Calu3 (cell line): ENCODE results near the gene GGNBP2. TPM values are rescaled to one million over a fixed set of nuclear protein-coding genes. Genes with fewer than 3 reads are reported as not detected.

ENCODE experiments used
- BruUV-seq: library from RNA; stranded (reverse); fragments of 400-500 nt; replicated peaks from 2 replicates; lab custom pipeline; 2021; lab: Mats Ljungman, UMichigan
- CTCF ChIA-PET: fragments of 300-600 bp; sonication (Branson Sonifier 250); formaldehyde crosslinking; loops from one replicate; lab custom pipeline; 2022; ENCODE audit warnings: antibody characterized with exemption; lab: Charles Lee
- DNase-seq: peaks from one replicate; pipeline ENCODE4 v3.0.0; 2022
- H3K27ac Mint-ChIP-seq: one replicate; pipeline ENCODE4 v1.8.0; 2022; ENCODE audit warnings: mixed read lengths; ENCODE audit not compliant: unreplicated experiment
- H3K27me3 Mint-ChIP-seq: one replicate; pipeline ENCODE4 v1.8.0; 2022; ENCODE audit warnings: mixed read lengths; ENCODE audit not compliant: unreplicated experiment
- H3K36me3 Mint-ChIP-seq: one replicate; pipeline ENCODE4 v1.8.0; 2022; ENCODE audit warnings: mild to moderate bottlenecking, moderate library complexity, mixed read lengths; ENCODE audit not compliant: insufficient read depth, unreplicated experiment
- H3K4me1 Mint-ChIP-seq: one replicate; pipeline ENCODE4 v1.8.0; 2022; ENCODE audit warnings: mild to moderate bottlenecking, low read depth, mixed read lengths; ENCODE audit not compliant: unreplicated experiment
- H3K4me3 Mint-ChIP-seq: one replicate; pipeline ENCODE4 v1.8.0; 2022; ENCODE audit warnings: mild to moderate bottlenecking, low read depth, moderate library complexity, mixed read lengths; ENCODE audit not compliant: unreplicated experiment
- H3K9me3 Mint-ChIP-seq: one replicate; pipeline ENCODE4 v1.8.0; 2022; ENCODE audit warnings: low read depth, mixed read lengths; ENCODE audit not compliant: unreplicated experiment
- CTCF ChIP-seq: fragments of 200-600 bp; IDR thresholded peaks from one replicate; pipeline ENCODE4 v1.8.0; 2022; ENCODE audit warnings: antibody characterized with exemption; ENCODE audit not compliant: unreplicated experiment
- intact Hi-C: fragments of 100-400 bp; cut with micrococcal nuclease; formaldehyde crosslinking; loops from one replicate; pipeline ENCODE4 v1.10.0; 2022; ENCODE audit not compliant: unreplicated experiment
- total RNA-seq: library from RNA; stranded (reverse); gene quantifications from 2 replicates; pipeline ENCODE4 v1.2.3, GENCODE V29; 2022

Gene GGNBP2
- total RNA-seq, 1 experiment from 2014 or later: 266 TPM

GRCh38 chr17:36542755-36543154, 2.0 kb upstream of the GGNBP2 start:
- Mint-ChIP-seq H3K4me3 (peak overlapping the region; percentile 97), H3K27ac (no peak overlapping the region), H3K4me1 (peaks cover 8% of the 10 kb centered on the region), H3K27me3 (no peaks in the 10 kb centered on the region), H3K36me3 (peaks cover 68% of the 10 kb centered on the region), H3K9me3 (no peaks in the 10 kb centered on the region)
- BruUV-seq: no TSS peak
- no peak for TF ChIP-seq CTCF
- CTCF ChIA-PET: interaction anchor here (0.8 to 1.7 kb wide), 2 partner anchors 10 to 60 kb away, joined by 3 to 5 read pairs; no protein-coding TSS in a partner anchor
- intact Hi-C loops: no loop called here
- DNase-seq: no peak

GRCh38 chr17:36544044-36544306, 744 bp upstream of the GGNBP2 start:
- H3K9me3 Mint-ChIP-seq: no peaks in the 10 kb centered on the region
- H3K27ac Mint-ChIP-seq: peak overlapping the region; percentile 95
- H3K4me3 Mint-ChIP-seq: peak overlapping the region; percentile 97
- CTCF ChIA-PET: interaction anchor here (0.5 to 4.3 kb wide), 4 partner anchors 9 to 545 kb away, joined by 3 to 58 read pairs (median 28); partner anchors contain the start of genes MRM1, MYO19 and PIGW
- intact Hi-C loops: loop anchor here (1.0 kb wide), 1 partner anchor 8 kb away; no protein-coding TSS in a partner anchor
- peaks cover 80% of the 10 kb centered on the region for H3K36me3 Mint-ChIP-seq
- peaks cover 20% of the 10 kb centered on the region for H3K4me1 Mint-ChIP-seq
- no peak for DNase-seq
- H3K27me3 Mint-ChIP-seq: no peaks in the 10 kb centered on the region
- TF ChIP-seq CTCF: no peak
- no TSS peak for BruUV-seq

DNA sequence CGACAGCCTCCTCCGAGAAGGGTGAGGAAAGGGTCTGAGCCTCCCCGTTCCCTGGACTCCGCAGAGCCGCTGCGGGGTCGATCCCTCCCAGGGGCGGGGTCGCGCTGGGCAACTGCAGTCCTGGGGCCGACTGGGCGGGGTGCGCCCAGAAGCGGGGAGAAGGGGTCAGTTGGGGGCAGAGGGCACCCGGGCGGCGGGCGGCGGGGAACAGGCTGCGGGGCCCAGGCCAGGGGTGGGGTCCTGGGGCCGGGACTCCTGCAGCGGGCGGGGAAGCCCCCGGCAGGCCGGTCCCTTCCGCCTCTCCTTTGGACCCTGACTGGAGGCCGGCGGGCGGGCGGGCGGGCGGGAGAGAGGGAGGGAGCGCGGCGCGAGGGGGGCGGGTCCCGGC, 352 bp downstream of the GGNBP2 start:
- peak overlapping the region; percentile 97 for H3K4me3 Mint-ChIP-seq
- H3K36me3 Mint-ChIP-seq: peaks cover 86% of the 10 kb centered on the region
- DNase-seq: peak; percentile 95
- H3K27me3 Mint-ChIP-seq: no peaks in the 10 kb centered on the region
- peak overlapping the region; percentile 95 for H3K27ac Mint-ChIP-seq
- BruUV-seq: no TSS peak
- H3K4me1 Mint-ChIP-seq: peaks cover 26% of the 10 kb centered on the region
- no peaks in the 10 kb centered on the region for H3K9me3 Mint-ChIP-seq
- CTCF ChIA-PET: interaction anchor here (0.5 to 4.3 kb wide), 17 partner anchors 9 to 957 kb away, joined by 3 to 58 read pairs (median 4); partner anchors contain the start of genes MRM1, MYO19 and PIGW
- no peak for TF ChIP-seq CTCF
- intact Hi-C loops: loop anchor here (5.0 kb wide), 1 partner anchor 692 kb away; no protein-coding TSS in a partner anchor

DNA sequence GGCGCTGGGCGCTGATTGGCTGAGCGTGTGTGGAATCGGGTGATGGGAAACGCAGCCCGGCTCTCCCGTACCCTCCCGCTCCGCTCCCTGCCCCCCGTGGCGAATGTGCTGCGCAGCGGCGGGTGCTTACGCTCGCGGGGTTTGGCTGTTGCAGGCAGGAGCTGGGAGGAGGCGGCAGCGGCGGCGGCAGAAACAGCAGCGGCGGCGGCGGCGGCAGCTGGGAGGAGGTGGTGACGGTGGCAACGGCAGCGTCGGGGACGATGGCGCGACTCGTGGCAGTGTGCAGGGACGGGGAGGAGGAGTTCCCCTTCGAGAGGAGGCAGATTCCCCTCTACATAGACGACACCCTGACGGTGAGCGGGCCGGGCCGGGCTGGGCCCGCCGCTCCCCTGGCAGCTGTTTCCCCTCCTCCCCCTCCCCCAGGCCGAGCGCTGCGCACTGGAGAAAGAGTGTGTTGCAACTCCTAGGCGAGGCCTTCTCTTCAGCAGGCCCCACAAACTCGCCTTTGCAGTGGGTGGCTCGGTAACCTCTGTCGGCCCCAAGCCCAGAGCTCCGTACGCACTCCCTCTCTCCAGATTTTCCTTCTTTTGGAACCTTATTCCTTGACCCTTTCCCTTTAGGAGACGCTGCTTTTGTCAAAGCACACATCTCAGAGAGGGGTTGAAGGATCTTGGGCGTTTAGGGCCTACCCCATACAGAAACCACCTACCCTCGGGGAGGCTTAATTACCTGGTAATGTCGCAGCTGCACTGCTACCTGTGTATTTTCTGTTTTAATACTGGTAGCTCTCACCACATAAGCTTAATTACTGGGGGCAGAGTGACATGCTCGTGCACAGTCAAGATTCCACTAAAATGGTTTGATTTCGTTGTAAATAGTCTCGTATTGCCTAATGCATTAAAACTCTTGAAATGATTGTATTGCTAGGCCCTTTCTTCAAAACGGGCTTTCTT, 1.0 kb downstream of the GGNBP2 start:
- H3K9me3 Mint-ChIP-seq: no peaks in the 10 kb centered on the region
- DNase-seq: peak; percentile 100
- intact Hi-C loops: loop anchor here (5.0 kb wide), 1 partner anchor 692 kb away; no protein-coding TSS in a partner anchor
- no TSS peak for BruUV-seq
- CTCF ChIA-PET: interaction anchor here (0.5 to 4.3 kb wide), 20 partner anchors 8 to 1177 kb away, joined by 3 to 58 read pairs (median 4); partner anchors contain the start of genes MRM1, MYO19 and PIGW
- H3K36me3 Mint-ChIP-seq: peaks cover 88% of the 10 kb centered on the region
- peaks cover 32% of the 10 kb centered on the region for H3K4me1 Mint-ChIP-seq
- TF ChIP-seq CTCF: peak; percentile 31
- H3K27ac Mint-ChIP-seq: peak overlapping the region; percentile 95
- H3K27me3 Mint-ChIP-seq: no peaks in the 10 kb centered on the region
- peak overlapping the region; percentile 97 for H3K4me3 Mint-ChIP-seq
